ENCODE measurements around the gene CCL3.

- TF ChIP-seq MAX (IDR thresholded peaks at IDR 0.05) (no peak), ZBTB33 (IDR thresholded peaks at IDR 0.05; ENCODE audit: extremely low read depth, insufficient replicate concordance, low read length) (no peak), REST (IDR thresholded peaks at IDR 0.05; ENCODE audit: low read depth) (no peak), CTCF (IDR thresholded peaks at IDR 0.05 in 2 of 3, conservative IDR thresholded peaks at IDR 0.05 in 1 of 3; ENCODE audit: borderline replicate concordance in 1 of 3, insufficient read depth in 1 of 3, low read depth in 2 of 3, low read length in 2 of 3) (no peak), EZH2phosphoT487 (IDR thresholded peaks at IDR 0.05; ENCODE audit: borderline replicate concordance) (no peak), ZNF274 (IDR thresholded peaks at IDR 0.05; ENCODE audit: low read depth, low read length) (no peak), POLR2A (IDR thresholded peaks at IDR 0.05; ENCODE audit: borderline replicate concordance, extremely low read depth, insufficient read depth, insufficient read length) (no peak), RAD21 (IDR thresholded peaks at IDR 0.05; ENCODE audit: low read depth) (no peak), EZH2 (IDR thresholded peaks at IDR 0.05) (no peak), CEBPB (IDR thresholded peaks at IDR 0.05; ENCODE audit: low read depth) (no peak)
Observed at GRCh38 chr17:36070427-36070826, 19.5 kb downstream of the CCL3 start.
